ENCODE results near the gene MICOS13.
A peak's percentile ranks its signal among the peaks of the same experiment; 100 is the strongest.
"Not testable (repeated sequence)": the region's sequence is repeated elsewhere in the genome, so short reads cannot be mapped to it uniquely, and the experiment has no call there.

The MICOS13 gene

GRCh38 chr19:5698635-5699422 is 18.5 kb upstream of the MICOS13 start:
- no peak for DNase-seq

GRCh38 chr19:5697890-5698634 is 17.7 kb upstream of the MICOS13 start:
- DNase-seq: no peak

- no peak for DNase-seq
Observed at GRCh38 chr19:5697022-5697889, 16.9 kb upstream of the MICOS13 start.

GRCh38 chr19:5696196-5697021 is 16.1 kb upstream of the MICOS13 start:
- no peak for DNase-seq

GRCh38 chr19:5695649-5696195 is 15.4 kb upstream of the MICOS13 start:
- no peak for DNase-seq

- DNase-seq: no peak
Observed at GRCh38 chr19:5694956-5695648, 14.8 kb upstream of the MICOS13 start.

GRCh38 chr19:5694167-5694955 is 14.0 kb upstream of the MICOS13 start:
- DNase-seq: no peak

- no peak for DNase-seq
Observed at GRCh38 chr19:5693195-5694166, 13.2 kb upstream of the MICOS13 start.

- no peak for DNase-seq
Observed at GRCh38 chr19:5692723-5693194, 12.4 kb upstream of the MICOS13 start.

- no peak for DNase-seq
Observed at GRCh38 chr19:5691822-5692722, 11.8 kb upstream of the MICOS13 start.

- no peak for DNase-seq
Observed at GRCh38 chr19:5690955-5691821, 10.9 kb upstream of the MICOS13 start.

- DNase-seq: peak; percentile 98
Observed at GRCh38 chr19:5690125-5690954, 10.0 kb upstream of the MICOS13 start, which contains the start of gene RPL36. Gene RPL36, plus strand, starts transcription at chr19:5690295. Its CDS starts 213 bp downstream, at chr19:5690508.

GRCh38 chr19:5688262-5688881 is 8.1 kb upstream of the MICOS13 start:
- DNase-seq: not testable (repeated sequence)

- no peak for DNase-seq
Observed at GRCh38 chr19:5687360-5688198, 7.3 kb upstream of the MICOS13 start.

Measured in effector CD8-positive, alpha-beta T cell (primary cell).